Thoracic aorta (tissue), 2 donors: ENCODE measurements around the gene LCAT. TPM values are rescaled to one million over a fixed set of nuclear protein-coding genes. Genes with fewer than 3 reads are reported as not detected.

Experiments
- ATAC-seq: fragments of 150-250 bp; one replicate; pipeline ENCODE4 v1.8.0; 2017; ENCODE audit warnings: low read depth; ENCODE audit not compliant: insufficient number of reproducible peaks, low FRiP score
- DNase-seq: peaks from one replicate; pipeline ENCODE4 v3.0.0-alpha.2; 2020; ENCODE audit warnings: low spot score
- H3K27ac ChIP-seq, 2 donors: fragments of 200-600 bp; sonication (generic); 1 replicate in 1 of 2; 2 replicates in 1 of 2; pipeline ENCODE4 v1.5.1; 2016; ENCODE audit warnings: mild to moderate bottlenecking in 2 of 2, moderate library complexity in 2 of 2
- H3K27me3 ChIP-seq: fragments of 200-600 bp; sonication (generic); replicated peaks from 2 replicates; pipeline ENCODE4 v1.6.0; 2016; ENCODE audit warnings: mild to moderate bottlenecking; ENCODE audit not compliant: insufficient read depth
- H3K36me3 ChIP-seq: fragments of 200-600 bp; sonication (generic); one replicate; pipeline ENCODE4 v1.5.1; 2016
- H3K4me1 ChIP-seq, 2 donors: fragments of 200-600 bp; sonication (generic); 1 replicate in 1 of 2; 2 replicates in 1 of 2; pipeline versions ENCODE4 v1.5.1 to v1.6.0; 2016; ENCODE audit warnings: low read depth in 2 of 2, mild to moderate bottlenecking in 1 of 2; ENCODE audit not compliant: control insufficient read depth in 1 of 2
- H3K4me3 ChIP-seq: fragments of 200-600 bp; sonication (generic); 2 replicates; pipeline ENCODE4 v1.5.1; 2016; ENCODE audit warnings: mild to moderate bottlenecking
- H3K9me3 ChIP-seq: fragments of 200-600 bp; sonication (generic); 2 replicates; pipeline ENCODE4 v1.5.1; 2016
- CTCF ChIP-seq: fragments of 200-600 bp; sonication (generic); IDR thresholded peaks from one replicate; pipeline ENCODE4 v1.5.1; 2019; ENCODE audit warnings: antibody characterized with exemption
- total RNA-seq, 2 donors: library from RNA; depleted of rRNA; stranded (reverse); fragments of >200 nt; gene quantifications; one replicate each; pipeline versions ENCODE4 v1.1.0 to v1.2.3, GENCODE V29; 2016

The LCAT gene
- total RNA-seq, 2 donors from 2014 or later = 28.1 to 46.6 TPM

DNA sequence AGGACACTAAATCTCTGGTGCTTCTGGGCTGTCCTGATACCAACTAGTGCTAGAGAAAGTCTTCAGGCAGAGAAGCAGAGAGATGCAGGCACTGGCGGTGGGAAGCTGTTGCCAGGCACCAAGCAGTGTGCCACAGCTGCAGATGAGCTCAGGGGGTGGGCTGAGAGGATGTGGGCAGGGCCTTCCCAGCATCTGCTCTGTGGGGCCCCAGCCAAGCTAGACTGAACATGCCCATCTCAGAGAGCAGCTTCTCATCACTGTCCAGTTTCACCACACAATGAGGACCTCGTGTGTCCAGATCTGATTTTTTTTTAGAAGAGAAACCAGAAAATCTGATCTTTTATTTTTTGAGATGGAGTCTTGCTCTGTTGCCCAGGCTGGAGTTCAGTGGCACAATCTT, 33.8 kb downstream of the LCAT start:
- Histone ChIP-seq H3K36me3 (peaks cover 24% of the 10 kb centered on the region), H3K4me3 (no peak overlapping the region), H3K27ac (no peak overlapping the region), H3K4me1 (peaks cover 0 to 5% of the 10 kb centered on the region in 2 donors), H3K9me3 (no peaks in the 10 kb centered on the region), H3K27me3 (no peaks in the 10 kb centered on the region)
- DNase-seq (no peak), ATAC-seq (no peak)
- no peak for TF ChIP-seq CTCF

GRCh38 chr16:67909056-67909742, 34.7 kb downstream of the LCAT start:
- Histone ChIP-seq H3K4me1 (no peaks in the 10 kb centered on the region), H3K36me3 (peaks cover 24% of the 10 kb centered on the region), H3K27me3 (no peaks in the 10 kb centered on the region), H3K4me3 (no peak overlapping the region), H3K9me3 (no peaks in the 10 kb centered on the region), H3K27ac (no peak overlapping the region)
- no peak for ATAC-seq
- no peak for TF ChIP-seq CTCF
- DNase-seq = no peak

DNA sequence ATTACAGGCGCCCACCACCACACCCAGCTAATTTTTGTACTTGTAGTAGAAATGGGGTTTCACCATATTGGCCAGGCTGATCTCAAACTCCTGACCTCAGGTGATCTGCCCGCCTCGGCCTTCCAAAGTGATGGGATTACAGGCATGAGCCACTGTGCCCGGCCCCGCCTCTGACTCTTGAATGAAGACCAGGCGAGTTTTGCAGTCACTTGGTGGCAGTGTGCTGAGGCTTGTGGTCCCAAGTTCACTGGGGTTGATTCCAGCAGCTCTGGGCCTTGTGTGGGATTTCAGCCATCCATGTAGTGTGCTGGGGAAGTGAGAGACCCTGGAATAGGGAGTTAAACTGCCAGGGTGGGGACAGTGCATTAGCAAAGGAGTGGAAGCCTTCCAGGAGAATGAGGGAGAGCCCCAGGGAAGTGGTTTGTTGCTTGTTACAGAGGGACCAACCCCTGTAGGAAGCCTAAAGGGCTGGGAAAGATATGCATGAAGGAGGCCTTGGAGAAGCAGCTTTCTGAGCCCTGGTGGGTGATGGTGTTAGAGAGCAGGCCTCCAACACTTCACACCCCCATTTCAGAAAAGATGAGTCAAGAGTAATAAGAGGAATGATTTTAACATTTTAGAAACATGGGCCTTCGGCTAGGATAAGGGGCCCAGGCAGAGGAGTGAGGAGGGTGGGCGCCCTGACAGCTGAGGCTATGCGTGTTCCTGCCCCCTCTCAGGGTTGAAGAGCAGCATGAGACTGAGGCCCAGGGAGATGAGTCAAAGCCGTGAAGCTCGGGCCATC, 36.3 kb downstream of the LCAT start:
- Histone ChIP-seq H3K36me3 (peaks cover 31% of the 10 kb centered on the region), H3K27me3 (no peaks in the 10 kb centered on the region), H3K27ac (no peak overlapping the region), H3K9me3 (no peaks in the 10 kb centered on the region), H3K4me1 (no peaks in the 10 kb centered on the region), H3K4me3 (no peak overlapping the region)
- DNase-seq (no peak), ATAC-seq (no peak)
- no peak for TF ChIP-seq CTCF

GRCh38 chr16:67902831-67903230, 41.1 kb downstream of the LCAT start:
- TF ChIP-seq CTCF = no peak
- Histone ChIP-seq H3K27me3 (no peaks in the 10 kb centered on the region), H3K4me1 (peaks cover 3 to 4% of the 10 kb centered on the region in 2 donors), H3K27ac (no peak overlapping the region), H3K9me3 (no peaks in the 10 kb centered on the region), H3K4me3 (no peak overlapping the region), H3K36me3 (peaks cover 7% of the 10 kb centered on the region)
- ATAC-seq = no peak
- no peak for DNase-seq

GRCh38 chr16:67901734-67902133, 42.2 kb downstream of the LCAT start:
- ATAC-seq (no peak), DNase-seq (no peak)
- no peak for TF ChIP-seq CTCF
- no peak overlapping the region for H3K27ac ChIP-seq
- peaks cover 10 to 11% of the 10 kb centered on the region in 2 donors for H3K4me1 ChIP-seq
- H3K27me3 ChIP-seq = no peaks in the 10 kb centered on the region
- H3K9me3 ChIP-seq = no peaks in the 10 kb centered on the region
- peaks cover 7% of the 10 kb centered on the region for H3K36me3 ChIP-seq
- H3K4me3 ChIP-seq = no peak overlapping the region
